MCF 10A (cell line): ENCODE measurements around the gene HCFC1. TPM values are rescaled to one million over a fixed set of nuclear protein-coding genes. Genes with fewer than 3 reads are reported as not detected.
A peak's percentile ranks its signal among the peaks of the same experiment; 100 is the strongest.

ENCODE experiments used
- BruUV-seq: library from RNA; stranded (reverse); fragments of 400-500 nt; replicated peaks from 2 replicates; lab custom pipeline; 2021; lab: Mats Ljungman, UMichigan
- CTCF ChIA-PET: fragments of 300-600 bp; sonication (Branson Sonifier 250); formaldehyde crosslinking; extraction: SDS; loops from one replicate; lab custom pipeline; 2021; ENCODE audit warnings: antibody characterized with exemption, inconsistent platforms; lab: Yijun Ruan, JAX
- POLR2A ChIA-PET: fragments of 300-600, 350-650 bp; sonication (Branson Sonifier 250); formaldehyde crosslinking; extraction: SDS; loops from one replicate; lab custom pipeline; 2020; ENCODE audit warnings: antibody characterized with exemption, inconsistent platforms; lab: Yijun Ruan, JAX
- DNase-seq: peaks from one replicate; pipeline ENCODE4 v3.0.0-alpha.2; 2018; ENCODE audit not compliant: unreplicated experiment
- H3K27ac Mint-ChIP-seq: one replicate; pipeline ENCODE4 v1.8.0; 2022; ENCODE audit warnings: mild to moderate bottlenecking, low read depth, mixed read lengths; ENCODE audit not compliant: unreplicated experiment
- H3K27me3 Mint-ChIP-seq: one replicate; pipeline ENCODE4 v1.8.0; 2022; ENCODE audit warnings: mixed read lengths; ENCODE audit not compliant: insufficient read depth, unreplicated experiment
- H3K36me3 Mint-ChIP-seq: one replicate; pipeline ENCODE4 v1.8.0; 2022; ENCODE audit warnings: mild to moderate bottlenecking, moderate library complexity, mixed read lengths; ENCODE audit not compliant: insufficient read depth, unreplicated experiment
- H3K4me1 Mint-ChIP-seq: one replicate; pipeline ENCODE4 v1.8.0; 2022; ENCODE audit warnings: mixed read lengths; ENCODE audit not compliant: insufficient read depth, unreplicated experiment
- H3K4me3 Mint-ChIP-seq: one replicate; pipeline ENCODE4 v1.8.0; 2022; ENCODE audit warnings: mild to moderate bottlenecking, moderate library complexity, mixed read lengths; ENCODE audit not compliant: unreplicated experiment
- H3K9me3 Mint-ChIP-seq: one replicate; pipeline ENCODE4 v1.8.0; 2022; ENCODE audit warnings: mixed read lengths; ENCODE audit not compliant: unreplicated experiment
- intact Hi-C: fragments of 100-400 bp; cut with micrococcal nuclease; formaldehyde crosslinking; loops from 2 replicates; pipeline ENCODE4 v1.14.1; 2022
- microRNA-seq: library from miRNA; unstranded; fragments of <30 nt; microRNA quantifications from one replicate; pipeline ENCODE4 v1.2.0, GENCODE V29; 2022
- total RNA-seq: library from RNA; stranded (reverse); gene quantifications from 2 replicates; pipeline ENCODE4 v1.2.3, GENCODE V29; 2022
- TF ChIP-seq, protein P1 (sequence below): fragments of 200-600 bp; IDR thresholded peaks from one replicate; pipeline ENCODE4 v1.8.0; 2022; ENCODE audit warnings: antibody characterized with exemption, mild to moderate bottlenecking; ENCODE audit not compliant: unreplicated experiment

HCFC1 gene
- total RNA-seq, 1 experiment from 2014 or later: 44.5 TPM

DNA sequence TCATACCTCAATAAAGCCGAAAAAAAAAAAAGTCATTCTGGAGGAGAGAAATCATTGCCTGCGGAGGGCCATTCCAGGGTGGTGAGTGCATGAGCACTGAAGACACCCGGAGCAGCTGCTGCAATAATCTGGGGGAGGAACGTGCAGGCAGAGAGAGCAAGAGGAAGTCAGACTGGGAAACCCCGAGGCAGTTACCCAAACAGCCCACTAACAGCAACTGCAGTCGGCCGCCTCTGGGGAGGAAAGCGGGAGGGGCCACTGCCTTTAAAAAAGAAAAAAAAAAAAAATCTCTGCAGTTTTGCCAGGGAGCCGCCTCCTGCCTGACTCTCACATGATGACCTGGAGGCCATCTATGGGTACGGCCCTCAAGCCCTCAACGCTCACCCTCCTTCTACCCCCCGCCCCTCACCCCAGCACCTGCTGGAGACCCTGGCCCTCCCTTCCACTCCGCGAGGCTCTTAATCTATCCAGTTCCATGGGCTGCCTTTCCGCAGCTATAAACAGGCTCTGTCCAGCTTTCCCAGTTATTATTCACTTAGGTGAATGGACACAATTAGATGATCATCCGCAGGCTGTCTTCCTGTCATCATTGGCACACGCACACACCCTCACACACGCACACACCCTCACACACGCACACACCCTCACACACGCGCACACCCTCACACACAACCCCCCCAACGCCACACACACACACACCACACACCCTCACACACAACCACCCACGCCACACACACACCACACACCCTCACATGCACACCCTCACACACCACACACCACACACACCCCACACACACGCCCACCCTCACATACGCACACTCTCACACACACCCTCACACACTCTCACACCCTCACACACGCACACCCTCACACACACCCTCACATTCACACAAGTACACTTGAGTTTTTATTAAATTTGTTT, 70.5 kb downstream of the HCFC1 start:
- H3K4me1 Mint-ChIP-seq: peaks cover 12% of the 10 kb centered on the region
- intact Hi-C loops: loop anchor here (1.0 kb wide), 1 partner anchor 46 kb away; no protein-coding TSS in a partner anchor
- peak overlapping the region; percentile 12 for H3K27ac Mint-ChIP-seq
- peaks cover 58% of the 10 kb centered on the region for H3K27me3 Mint-ChIP-seq
- H3K4me3 Mint-ChIP-seq: peak overlapping the region; percentile 35
- no peaks in the 10 kb centered on the region for H3K9me3 Mint-ChIP-seq
- H3K36me3 Mint-ChIP-seq: no peaks in the 10 kb centered on the region
- ChIA-PET CTCF (no interaction called here), POLR2A (interaction anchor here (0.6 to 1.0 kb wide), 4 partner anchors 24 to 107 kb away, joined by 3 to 4 read pairs (median 3); partner anchors contain the start of genes IDH3G and SSR4)
- peak; percentile 76 for DNase-seq
- TF ChIP-seq, protein P1, sequence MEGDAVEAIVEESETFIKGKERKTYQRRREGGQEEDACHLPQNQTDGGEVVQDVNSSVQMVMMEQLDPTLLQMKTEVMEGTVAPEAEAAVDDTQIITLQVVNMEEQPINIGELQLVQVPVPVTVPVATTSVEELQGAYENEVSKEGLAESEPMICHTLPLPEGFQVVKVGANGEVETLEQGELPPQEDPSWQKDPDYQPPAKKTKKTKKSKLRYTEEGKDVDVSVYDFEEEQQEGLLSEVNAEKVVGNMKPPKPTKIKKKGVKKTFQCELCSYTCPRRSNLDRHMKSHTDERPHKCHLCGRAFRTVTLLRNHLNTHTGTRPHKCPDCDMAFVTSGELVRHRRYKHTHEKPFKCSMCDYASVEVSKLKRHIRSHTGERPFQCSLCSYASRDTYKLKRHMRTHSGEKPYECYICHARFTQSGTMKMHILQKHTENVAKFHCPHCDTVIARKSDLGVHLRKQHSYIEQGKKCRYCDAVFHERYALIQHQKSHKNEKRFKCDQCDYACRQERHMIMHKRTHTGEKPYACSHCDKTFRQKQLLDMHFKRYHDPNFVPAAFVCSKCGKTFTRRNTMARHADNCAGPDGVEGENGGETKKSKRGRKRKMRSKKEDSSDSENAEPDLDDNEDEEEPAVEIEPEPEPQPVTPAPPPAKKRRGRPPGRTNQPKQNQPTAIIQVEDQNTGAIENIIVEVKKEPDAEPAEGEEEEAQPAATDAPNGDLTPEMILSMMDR: no peak
- BruUV-seq: no TSS peak

DNA sequence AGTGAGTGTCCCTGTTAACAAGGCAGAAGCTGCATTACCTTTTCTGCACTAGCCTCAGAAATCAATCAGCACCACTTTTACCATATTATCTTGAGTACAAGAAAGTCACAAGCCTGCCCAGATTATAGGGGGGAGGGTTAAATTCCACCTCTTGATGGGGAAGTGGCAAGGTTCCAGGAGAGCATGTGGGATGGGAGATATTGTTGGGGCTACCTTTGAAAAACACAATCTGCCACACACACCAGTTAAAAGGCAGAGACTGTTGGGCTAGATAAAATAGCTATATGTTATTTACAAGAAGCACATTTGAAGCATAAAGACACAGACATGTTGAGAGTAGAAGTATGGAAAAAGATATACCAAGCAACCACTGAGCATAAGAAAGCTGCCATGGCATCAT, 73.7 kb downstream of the HCFC1 start:
- H3K36me3 Mint-ChIP-seq: no peaks in the 10 kb centered on the region
- no peak overlapping the region for H3K4me3 Mint-ChIP-seq
- DNase-seq: no peak
- H3K4me1 Mint-ChIP-seq: peaks cover 12% of the 10 kb centered on the region
- H3K27me3 Mint-ChIP-seq: peaks cover 69% of the 10 kb centered on the region
- no peaks in the 10 kb centered on the region for H3K9me3 Mint-ChIP-seq
- intact Hi-C loops: no loop called here
- no peak overlapping the region for H3K27ac Mint-ChIP-seq
- ChIA-PET POLR2A (no interaction called here), CTCF (no interaction called here)
- TF ChIP-seq, protein P1: no peak
- BruUV-seq: no TSS peak

Small RNA genes lying within 50 kb of the gene (microRNA-seq; reads per million reads assigned to microRNA genes)
- not detected for gene MIR3202-1
- not detected for gene MIR3202-2
- gene MIR718: not detected

Other genes starting within 250 kb of the HCFC1 start
- gene BCAP31, start 247.4 kb downstream of the HCFC1 start, total RNA-seq: 197 and 203 TPM in 2 replicates
- gene ABCD1, start 247.0 kb downstream of the HCFC1 start, total RNA-seq: 3.5 and 4.1 TPM in 2 replicates
- gene PLXNB3, start 207.6 kb downstream of the HCFC1 start, total RNA-seq: 7.2 and 13.5 TPM in 2 replicates
- not detected in 2 replicates for gene SRPK3, start 190.8 kb downstream of the HCFC1 start, total RNA-seq
- 56.5 and 65.4 TPM in 2 replicates for gene IDH3G, start 177.4 kb downstream of the HCFC1 start, total RNA-seq
- 328 and 371 TPM in 2 replicates for gene SSR4, start 177.2 kb downstream of the HCFC1 start, total RNA-seq
- 0.29 TPM in 1 of 2 replicates, not detected in the other for gene PDZD4, start 141.3 kb downstream of the HCFC1 start, total RNA-seq
- 20.7 and 41.0 TPM in 2 replicates for gene L1CAM, start 85.6 kb downstream of the HCFC1 start, total RNA-seq
- gene AVPR2, start 67.1 kb downstream of the HCFC1 start, total RNA-seq: not detected in 2 replicates
- 2.3 and 2.6 TPM in 2 replicates for gene ARHGAP4, start 45.6 kb downstream of the HCFC1 start, total RNA-seq
- gene NAA10, start 36.8 kb downstream of the HCFC1 start, total RNA-seq: 166 and 196 TPM in 2 replicates
- gene RENBP, start 27.2 kb downstream of the HCFC1 start, total RNA-seq: 0.23 TPM in 1 of 2 replicates, not detected in the other
- 9.3 and 10.9 TPM in 2 replicates for gene TMEM187, start 936 bp upstream of the HCFC1 start, total RNA-seq
- gene IRAK1, start 48.1 kb upstream of the HCFC1 start, total RNA-seq: 201 and 237 TPM in 2 replicates
- gene MECP2, start 125.9 kb upstream of the HCFC1 start, total RNA-seq: 46.9 and 47.2 TPM in 2 replicates
- not detected in 2 replicates for gene OPN1LW, start 172.4 kb upstream of the HCFC1 start, total RNA-seq
- not detected in 2 replicates for gene OPN1MW, start 210.8 kb upstream of the HCFC1 start, total RNA-seq
- gene OPN1MW2, start 247.9 kb upstream of the HCFC1 start, total RNA-seq: not detected in 2 replicates